Measurements from ENCODE around the gene WDFY4.

WDFY4 gene

DNA sequence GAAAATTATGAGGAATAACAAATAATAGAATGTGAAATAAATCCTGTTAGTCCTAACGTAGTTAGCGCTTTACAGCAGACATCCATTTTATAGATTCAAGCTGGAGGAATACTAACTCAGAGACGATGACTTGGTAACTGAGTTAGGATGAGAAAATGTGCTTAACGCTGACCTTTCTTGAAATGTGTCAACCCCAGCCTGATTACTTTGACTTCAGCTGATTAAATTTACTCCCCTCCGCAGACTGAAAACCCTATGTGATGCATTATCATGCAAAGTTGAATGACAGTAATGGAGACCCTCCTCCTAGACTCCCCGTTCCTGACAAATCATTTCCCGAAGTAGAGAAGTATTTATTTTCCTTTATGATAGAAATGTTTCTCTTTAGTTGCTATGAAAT lies 54.5 kb downstream of the WDFY4 start:
- Histone ChIP-seq H3K36me3 (no peaks in the 10 kb centered on the region), H3K4me1 (peaks cover 4% of the 10 kb centered on the region), H3K4me3 (ENCODE audit: low read depth, low read length) (no peak overlapping the region), H3K9me3 (no peaks in the 10 kb centered on the region; the same call in 1 of the 2 replicates), H3K27me3 (peaks cover 5% of the 10 kb centered on the region; the same call in 1 of the 2 replicates)
- DNase-seq, result no peak
- TF ChIP-seq, protein P1, sequence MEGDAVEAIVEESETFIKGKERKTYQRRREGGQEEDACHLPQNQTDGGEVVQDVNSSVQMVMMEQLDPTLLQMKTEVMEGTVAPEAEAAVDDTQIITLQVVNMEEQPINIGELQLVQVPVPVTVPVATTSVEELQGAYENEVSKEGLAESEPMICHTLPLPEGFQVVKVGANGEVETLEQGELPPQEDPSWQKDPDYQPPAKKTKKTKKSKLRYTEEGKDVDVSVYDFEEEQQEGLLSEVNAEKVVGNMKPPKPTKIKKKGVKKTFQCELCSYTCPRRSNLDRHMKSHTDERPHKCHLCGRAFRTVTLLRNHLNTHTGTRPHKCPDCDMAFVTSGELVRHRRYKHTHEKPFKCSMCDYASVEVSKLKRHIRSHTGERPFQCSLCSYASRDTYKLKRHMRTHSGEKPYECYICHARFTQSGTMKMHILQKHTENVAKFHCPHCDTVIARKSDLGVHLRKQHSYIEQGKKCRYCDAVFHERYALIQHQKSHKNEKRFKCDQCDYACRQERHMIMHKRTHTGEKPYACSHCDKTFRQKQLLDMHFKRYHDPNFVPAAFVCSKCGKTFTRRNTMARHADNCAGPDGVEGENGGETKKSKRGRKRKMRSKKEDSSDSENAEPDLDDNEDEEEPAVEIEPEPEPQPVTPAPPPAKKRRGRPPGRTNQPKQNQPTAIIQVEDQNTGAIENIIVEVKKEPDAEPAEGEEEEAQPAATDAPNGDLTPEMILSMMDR (IDR thresholded peaks at IDR 0.05; ENCODE audit: low read depth, low read length), result no peak

DNA sequence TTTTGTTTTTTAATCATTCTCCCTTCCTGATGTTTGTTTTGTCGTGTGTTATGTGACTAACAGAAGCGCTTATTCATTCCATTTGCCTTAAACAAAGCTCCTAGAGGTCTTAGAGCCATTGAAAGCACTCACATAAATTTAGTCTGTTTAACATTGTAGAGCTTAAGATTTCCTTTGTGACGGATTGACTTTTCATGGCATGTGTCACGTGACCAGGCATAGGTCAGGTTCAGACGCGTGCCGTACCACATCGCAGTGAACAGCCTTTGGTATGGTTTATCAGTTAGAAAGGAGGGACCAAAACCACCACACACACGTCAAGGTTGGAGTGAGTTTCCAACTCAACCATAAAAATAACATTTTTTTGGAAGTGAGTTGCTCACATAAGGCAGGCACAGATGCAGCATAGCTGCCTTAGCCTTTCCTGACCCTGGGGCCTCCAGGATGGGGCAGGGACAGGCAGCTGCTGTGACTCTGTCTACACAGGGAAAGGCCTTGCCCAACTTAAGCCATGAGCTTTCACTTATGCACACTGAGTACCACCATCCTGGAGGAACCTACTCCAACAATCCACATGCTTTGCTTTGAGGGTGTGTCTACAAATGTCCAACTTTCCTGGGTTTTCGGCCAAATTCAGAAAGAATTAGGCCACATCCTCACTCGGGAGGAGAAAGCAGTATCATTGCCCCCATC lies 55.5 kb downstream of the WDFY4 start:
- Histone ChIP-seq H3K9me3 (no peaks in the 10 kb centered on the region; the same call in 1 of the 2 replicates), H3K4me1 (peaks cover 4% of the 10 kb centered on the region), H3K27me3 (peaks cover 5% of the 10 kb centered on the region; the same call in 1 of the 2 replicates), H3K36me3 (no peaks in the 10 kb centered on the region), H3K4me3 (ENCODE audit: low read depth, low read length) (no peak overlapping the region)
- TF ChIP-seq, protein P1 (IDR thresholded peaks at IDR 0.05; ENCODE audit: low read depth, low read length), result no peak
- no peak for DNase-seq

DNA sequence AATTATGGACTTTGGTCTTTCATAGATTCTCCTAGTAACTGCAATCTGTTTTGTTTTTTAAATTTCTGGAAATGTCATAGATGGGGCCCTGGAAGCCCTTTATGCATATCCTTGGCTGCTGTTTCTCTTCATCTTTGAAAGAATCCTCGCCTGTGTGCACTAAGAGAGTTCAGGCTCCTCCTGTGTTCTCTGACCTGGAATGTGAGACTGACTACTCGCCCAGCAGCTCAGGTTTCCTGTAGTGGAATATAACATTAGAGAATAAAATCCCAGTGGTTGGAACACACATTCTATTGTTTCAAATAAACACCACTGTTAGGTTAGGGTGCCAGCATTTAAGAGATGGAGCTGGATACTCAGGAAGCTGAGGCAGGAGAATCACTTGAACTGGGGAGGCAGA lies 56.3 kb downstream of the WDFY4 start:
- no peak for DNase-seq
- Histone ChIP-seq H3K36me3 (no peaks in the 10 kb centered on the region), H3K27me3 (peaks cover 5% of the 10 kb centered on the region; the same call in 1 of the 2 replicates), H3K4me1 (peaks cover 4% of the 10 kb centered on the region), H3K9me3 (no peaks in the 10 kb centered on the region; the same call in 1 of the 2 replicates), H3K4me3 (ENCODE audit: low read depth, low read length) (no peak overlapping the region)
- TF ChIP-seq, protein P1 (IDR thresholded peaks at IDR 0.05; ENCODE audit: low read depth, low read length), result no peak

DNA sequence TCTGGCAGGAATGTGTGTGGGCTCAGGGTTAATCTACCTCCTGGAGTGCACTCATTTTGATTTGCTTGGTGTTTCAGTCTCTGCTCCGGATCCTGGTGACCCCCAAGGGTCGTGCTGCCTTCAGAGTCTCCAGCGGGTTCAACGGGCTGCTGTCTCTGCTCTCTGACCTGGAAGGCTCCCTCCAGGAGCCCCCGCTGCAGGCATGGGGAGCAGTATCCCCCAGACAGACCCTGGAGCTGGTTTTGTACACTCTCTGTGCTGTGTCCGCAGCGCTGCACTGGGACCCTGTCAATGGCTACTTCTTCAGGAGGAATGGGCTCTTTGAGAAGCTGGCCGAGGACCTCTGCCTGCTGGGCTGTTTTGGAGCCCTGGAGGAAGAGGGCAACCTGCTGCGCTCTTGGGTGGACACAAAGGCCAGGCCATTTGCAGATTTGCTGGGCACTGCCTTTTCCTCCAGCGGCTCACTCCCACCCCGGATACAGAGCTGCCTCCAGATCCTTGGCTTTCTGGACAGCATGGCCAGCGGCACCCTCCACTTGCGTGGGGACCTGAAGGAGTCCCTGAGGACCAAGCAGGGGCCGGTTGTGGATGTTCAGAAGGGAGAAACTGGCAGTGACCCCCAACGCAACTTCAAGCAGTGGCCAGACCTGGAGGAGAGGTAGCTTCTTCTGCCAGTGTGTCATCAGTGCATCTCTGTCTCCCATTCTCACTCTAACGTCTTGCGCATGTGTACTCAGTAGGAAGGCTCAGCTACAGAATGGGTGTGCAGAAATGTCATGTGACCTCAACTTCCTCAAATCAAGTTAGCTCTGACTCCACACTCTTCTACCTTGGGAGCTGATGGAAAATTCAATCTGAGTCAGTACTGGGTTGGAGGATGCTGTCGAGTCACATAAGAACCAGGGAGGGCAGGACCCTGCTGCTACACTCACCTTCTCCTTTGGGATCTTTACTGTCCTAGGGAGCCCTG lies 58.5 kb downstream of the WDFY4 start:
- Histone ChIP-seq H3K27me3 (no peaks in the 10 kb centered on the region), H3K36me3 (no peaks in the 10 kb centered on the region), H3K9me3 (no peaks in the 10 kb centered on the region), H3K4me1 (peaks cover 4% of the 10 kb centered on the region), H3K4me3 (ENCODE audit: low read depth, low read length) (no peak overlapping the region)
- TF ChIP-seq, protein P1 (IDR thresholded peaks at IDR 0.05; ENCODE audit: low read depth, low read length), result no peak
- DNase-seq, result no peak

DNA sequence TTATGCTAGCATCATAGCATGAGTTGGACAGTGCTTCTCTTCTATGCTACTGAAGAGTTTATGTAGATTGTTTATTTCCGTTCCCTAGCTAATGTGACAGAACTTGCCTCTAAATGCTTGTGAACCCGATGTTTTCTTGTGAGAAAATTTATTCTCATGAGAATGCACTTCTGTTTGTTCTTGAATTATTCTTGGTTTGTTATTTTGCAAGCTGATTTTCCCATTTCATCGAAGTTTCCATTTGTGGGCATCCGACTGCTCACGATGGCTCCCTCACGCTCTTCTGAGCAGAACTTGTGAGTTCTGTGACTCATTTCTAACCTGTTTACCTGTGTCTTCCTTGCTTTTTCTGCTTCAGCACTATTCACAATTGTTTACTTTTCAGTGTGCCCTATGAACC lies 59.9 kb downstream of the WDFY4 start:
- DNase-seq, result no peak

More for the DNA sequence above, 59.9 kb downstream of the WDFY4 start:
- Histone ChIP-seq H3K9me3 (no peaks in the 10 kb centered on the region), H3K36me3 (no peaks in the 10 kb centered on the region), H3K4me1 (no peaks in the 10 kb centered on the region; the same call in 1 of the 2 replicates), H3K27me3 (no peaks in the 10 kb centered on the region), H3K4me3 (ENCODE audit: low read depth, low read length) (no peak overlapping the region)
- TF ChIP-seq, protein P1 (IDR thresholded peaks at IDR 0.05; ENCODE audit: low read depth, low read length), result no peak
